Measurements from ENCODE around the gene SYNDIG1. TPM values are rescaled to one million over a fixed set of nuclear protein-coding genes. Genes with fewer than 3 reads are reported as not detected.

Gene SYNDIG1
- total RNA-seq, 1 experiment from 2014 or later = 17.9 TPM

DNA sequence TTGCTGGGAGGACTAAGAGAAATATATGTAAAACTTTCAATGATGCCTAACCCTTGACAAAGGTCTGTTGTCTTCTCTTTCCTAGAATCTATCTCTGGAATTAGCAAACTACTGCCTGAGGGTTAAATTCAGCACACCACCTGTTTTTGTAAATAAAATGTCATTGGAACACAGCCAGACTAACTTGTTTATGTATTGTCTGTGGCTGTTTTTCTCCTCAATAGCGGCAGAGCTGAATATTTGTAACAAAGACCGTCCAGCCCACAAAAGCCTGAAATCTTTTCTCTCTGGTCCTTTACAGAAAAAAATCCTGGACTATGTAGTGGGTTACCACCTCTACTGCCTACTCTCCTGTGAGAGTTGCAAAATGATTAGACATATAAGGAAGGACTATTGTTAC, 33.3 kb upstream of the SYNDIG1 start:
- Histone ChIP-seq H3K36me3 (ENCODE audit: insufficient read depth, low read length, poor library complexity, severe bottlenecking) (no peaks in the 10 kb centered on the region), H3K4me1 (ENCODE audit: insufficient read depth, low read length, poor library complexity, severe bottlenecking) (no peaks in the 10 kb centered on the region), H3K27ac (ENCODE audit: low read depth, low read length, poor library complexity, severe bottlenecking) (no peak overlapping the region), H3K27me3 (replicated peaks; ENCODE audit: insufficient read depth, low read depth, low read length, poor library complexity) (peaks cover 3% of the 10 kb centered on the region), H3K9me3 (ENCODE audit: low read depth, low read length, poor library complexity, severe bottlenecking) (no peaks in the 10 kb centered on the region), H3K4me3 (ENCODE audit: low read depth, low read length, poor library complexity, severe bottlenecking) (no peak overlapping the region)
- ChIA-PET POLR2A (ENCODE audit: low non-redundant PET) (no interaction called here), CTCF (no interaction called here)
- TF ChIP-seq EZH2 (IDR thresholded peaks at IDR 0.05; ENCODE audit: borderline replicate concordance, low read depth, low read length, poor library complexity, severe bottlenecking) (no peak), CTCF (conservative IDR thresholded peaks at IDR 0.05; ENCODE audit: low read depth, low read length) (no peak)
- intact Hi-C loops (cut with micrococcal nuclease; ENCODE audit: unreplicated experiment) = no loop called here
- no peak for DNase-seq (ENCODE audit: low spot score)
- no TSS peak for BruUV-seq (replicated peaks)

DNA sequence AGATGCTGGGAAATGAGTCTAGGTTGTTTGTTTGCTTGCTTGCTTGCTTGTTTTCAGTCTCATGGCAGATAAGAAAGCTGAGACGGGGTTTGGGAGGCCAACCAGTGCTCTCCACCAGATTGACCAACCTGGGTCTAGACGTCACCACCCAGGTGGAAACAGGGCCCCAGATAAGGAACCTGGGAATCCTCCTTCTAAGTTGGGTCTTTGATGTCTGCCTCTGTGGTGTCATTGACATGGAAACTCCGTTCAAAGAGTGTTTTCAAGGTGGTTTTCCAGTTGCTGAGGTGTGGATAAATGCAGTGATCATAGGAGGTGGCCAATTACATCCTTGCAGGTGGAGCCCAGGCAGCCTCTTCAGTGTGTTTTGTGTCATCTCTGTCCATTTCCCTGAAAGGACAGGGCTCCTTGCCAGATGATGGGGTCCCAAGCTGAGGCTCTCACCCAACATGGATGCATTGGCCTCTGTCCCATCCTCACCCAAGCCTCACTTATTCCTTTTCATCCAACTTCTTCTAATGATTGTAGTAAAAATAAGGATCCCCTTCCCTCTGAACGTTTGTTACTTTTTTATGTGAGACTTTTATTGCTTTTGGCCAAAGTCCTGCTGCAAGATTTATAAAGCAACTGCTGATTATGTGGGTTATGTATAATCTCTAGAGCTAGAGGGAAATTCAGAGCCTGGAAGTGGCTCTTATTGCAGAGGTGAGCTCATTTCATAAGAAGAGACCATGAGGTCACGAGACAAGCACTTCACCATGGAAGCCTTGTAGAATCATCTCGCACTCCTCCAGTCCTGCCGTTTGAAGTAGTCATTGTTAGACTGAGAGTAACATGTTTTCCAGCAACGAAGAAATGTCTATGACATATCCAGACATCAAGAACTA, 32.0 kb upstream of the SYNDIG1 start:
- Histone ChIP-seq H3K27ac (ENCODE audit: low read depth, low read length, poor library complexity, severe bottlenecking) (no peak overlapping the region), H3K4me1 (ENCODE audit: insufficient read depth, low read length, poor library complexity, severe bottlenecking) (no peaks in the 10 kb centered on the region), H3K9me3 (ENCODE audit: low read depth, low read length, poor library complexity, severe bottlenecking) (no peaks in the 10 kb centered on the region), H3K36me3 (ENCODE audit: insufficient read depth, low read length, poor library complexity, severe bottlenecking) (no peaks in the 10 kb centered on the region), H3K4me3 (ENCODE audit: low read depth, low read length, poor library complexity, severe bottlenecking) (no peak overlapping the region), H3K27me3 (replicated peaks; ENCODE audit: insufficient read depth, low read depth, low read length, poor library complexity) (peaks cover 3% of the 10 kb centered on the region)
- intact Hi-C loops (cut with micrococcal nuclease; ENCODE audit: unreplicated experiment) = no loop called here
- no peak for DNase-seq (ENCODE audit: low spot score)
- ChIA-PET CTCF (no interaction called here), POLR2A (ENCODE audit: low non-redundant PET) (no interaction called here)
- no peak for TF ChIP-seq EZH2 (IDR thresholded peaks at IDR 0.05; ENCODE audit: borderline replicate concordance, low read depth, low read length, poor library complexity, severe bottlenecking)
- TF ChIP-seq CTCF (conservative IDR thresholded peaks at IDR 0.05; ENCODE audit: low read depth, low read length) = no peak
- no TSS peak for BruUV-seq (replicated peaks)

DNA sequence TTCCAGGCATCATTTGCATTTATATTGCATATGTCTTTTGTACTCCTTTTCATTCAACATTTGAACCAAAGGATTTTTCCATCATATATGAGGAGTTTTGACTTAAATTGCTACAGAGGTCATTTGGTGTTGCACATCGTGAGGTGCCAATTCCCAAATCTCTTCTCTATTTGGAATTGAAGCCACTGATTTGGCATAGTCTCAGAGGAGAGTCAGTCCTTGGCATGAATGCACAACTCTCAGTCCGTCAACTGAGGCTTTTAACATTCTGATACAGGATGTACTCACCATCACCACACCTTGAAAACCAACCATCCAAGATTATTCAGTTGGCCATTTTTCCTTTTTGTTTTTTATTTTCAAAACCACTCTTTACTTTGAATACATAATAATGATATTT, 31.1 kb upstream of the SYNDIG1 start:
- CTCF ChIA-PET = no interaction called here
- Histone ChIP-seq H3K9me3 (ENCODE audit: low read depth, low read length, poor library complexity, severe bottlenecking) (no peaks in the 10 kb centered on the region), H3K36me3 (ENCODE audit: insufficient read depth, low read length, poor library complexity, severe bottlenecking) (no peaks in the 10 kb centered on the region), H3K27ac (ENCODE audit: low read depth, low read length, poor library complexity, severe bottlenecking) (no peak overlapping the region), H3K4me3 (ENCODE audit: low read depth, low read length, poor library complexity, severe bottlenecking) (no peak overlapping the region), H3K4me1 (ENCODE audit: insufficient read depth, low read length, poor library complexity, severe bottlenecking) (no peaks in the 10 kb centered on the region), H3K27me3 (replicated peaks; ENCODE audit: insufficient read depth, low read depth, low read length, poor library complexity) (peaks cover 3% of the 10 kb centered on the region)
- POLR2A ChIA-PET (ENCODE audit: low non-redundant PET) = no interaction called here
- no TSS peak for BruUV-seq (replicated peaks)
- intact Hi-C loops (cut with micrococcal nuclease; ENCODE audit: unreplicated experiment) = no loop called here
- DNase-seq (ENCODE audit: low spot score) = no peak
- TF ChIP-seq EZH2 (IDR thresholded peaks at IDR 0.05; ENCODE audit: borderline replicate concordance, low read depth, low read length, poor library complexity, severe bottlenecking) (no peak), CTCF (conservative IDR thresholded peaks at IDR 0.05; ENCODE audit: low read depth, low read length) (no peak)

Measured in A673 (cell line).